ENCODE results near the gene MAGI3.
"Not testable (repeated sequence)": the region's sequence is repeated elsewhere in the genome, so short reads cannot be mapped to it uniquely, and the experiment has no call there.

The MAGI3 gene

GRCh38 chr1:113717506-113717905, 327.2 kb downstream of the MAGI3 start:
- not testable (repeated sequence) for DNase-seq

DNA sequence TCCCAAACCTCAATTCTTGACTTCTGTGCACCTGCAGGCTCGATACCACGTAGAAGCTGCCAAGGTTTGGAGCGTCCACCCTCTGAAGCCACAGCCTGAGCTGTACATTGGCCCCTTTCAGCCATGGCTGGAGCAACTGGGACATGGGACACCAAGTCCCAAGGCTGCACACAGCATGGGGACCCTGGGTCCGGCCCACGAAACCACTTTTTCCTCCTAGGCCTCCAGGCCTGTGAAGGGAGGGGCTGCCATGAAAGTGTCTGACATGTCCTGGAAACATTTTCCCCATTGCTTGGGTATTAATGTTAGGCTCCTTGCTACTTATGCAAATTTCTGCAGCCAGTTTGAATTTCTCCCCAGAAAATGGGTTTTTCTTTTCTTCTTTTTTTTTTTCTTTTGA, 328.3 kb downstream of the MAGI3 start:
- DNase-seq, result not testable (repeated sequence)

GRCh38 chr1:113721010-113721409, 330.7 kb downstream of the MAGI3 start:
- DNase-seq, result no peak

DNA sequence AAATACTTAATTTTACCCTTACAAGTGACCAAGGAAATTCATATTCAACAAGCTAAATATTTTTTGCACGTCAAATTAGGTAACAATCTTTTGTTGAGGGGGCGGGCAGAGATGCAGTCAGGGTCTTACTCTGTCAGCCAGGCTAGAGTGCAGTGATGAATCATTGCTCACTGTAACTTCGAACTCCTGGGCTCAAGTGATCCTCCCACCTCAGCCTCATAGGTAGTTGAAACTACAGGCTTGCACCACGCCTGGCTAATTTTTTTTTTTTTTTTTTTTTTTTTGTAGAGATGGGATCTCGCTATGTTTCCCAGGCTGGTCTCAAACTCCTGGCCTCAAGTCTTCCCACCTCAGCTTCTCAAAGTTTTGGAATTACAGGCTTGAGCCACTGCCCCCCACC, 342.5 kb downstream of the MAGI3 start:
- no peak for DNase-seq

DNA sequence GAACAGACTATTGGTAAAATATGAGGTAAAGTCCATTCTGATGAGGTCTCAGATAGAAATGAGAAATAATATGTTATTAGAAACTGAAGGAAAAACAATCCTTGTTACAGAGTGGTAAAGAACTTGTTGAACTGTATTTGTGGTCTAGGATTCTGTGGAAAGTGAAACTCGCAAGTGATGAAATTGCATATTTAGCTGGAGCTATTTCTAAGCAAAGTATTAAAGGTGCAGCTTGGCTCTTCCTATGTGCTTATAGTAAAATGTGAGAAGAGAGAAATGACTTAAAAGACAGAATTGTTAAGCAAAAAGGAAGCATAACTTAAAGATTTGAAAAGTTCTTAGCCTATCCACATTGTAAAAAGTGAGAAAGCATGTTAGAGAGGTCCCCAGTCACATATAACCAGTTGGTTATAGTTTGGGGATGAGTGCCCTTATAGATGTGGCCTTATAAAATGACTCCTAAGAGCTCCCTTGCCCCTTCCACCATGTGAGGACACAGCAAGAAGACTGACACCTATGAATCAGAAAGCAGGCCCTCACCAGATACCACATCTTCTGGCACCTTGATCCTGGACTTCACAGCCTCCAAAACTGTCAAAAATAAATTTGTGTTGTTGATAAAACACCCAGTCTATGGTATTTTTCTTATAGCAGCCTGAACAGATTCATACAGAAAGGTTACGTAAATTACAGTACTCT, 344.2 kb downstream of the MAGI3 start:
- no peak for DNase-seq

Data from hematopoietic multipotent progenitor cell treated with erythropoietin and hydrocortisone succinate and interleukin-3 and kit ligand, for 4 days (in vitro differentiated cells).